GM12864 (cell line): ENCODE measurements around the gene ZNF506.
"Not testable (repeated sequence)": the region's sequence is repeated elsewhere in the genome, so short reads cannot be mapped to it uniquely, and the experiment has no call there.

Experiments
- DNase-seq: peaks from one replicate; pipeline ENCODE4 v3.0.0-alpha.2; 2011; ENCODE audit warnings: low read depth
- H3K4me3 ChIP-seq: 2 replicates; pipeline ENCODE4 v1.5.1; 2011; ENCODE audit warnings: mild to moderate bottlenecking, low read depth, low read length, control low read depth
- TF ChIP-seq, protein P1 (sequence below): IDR thresholded peaks from 2 replicates; pipeline ENCODE4 v1.5.1; 2011; ENCODE audit warnings: low read depth, mild to moderate bottlenecking, moderate library complexity, low read length, control low read depth, inconsistent platforms; ENCODE audit errors: missing control alignments

ZNF506 gene

DNA sequence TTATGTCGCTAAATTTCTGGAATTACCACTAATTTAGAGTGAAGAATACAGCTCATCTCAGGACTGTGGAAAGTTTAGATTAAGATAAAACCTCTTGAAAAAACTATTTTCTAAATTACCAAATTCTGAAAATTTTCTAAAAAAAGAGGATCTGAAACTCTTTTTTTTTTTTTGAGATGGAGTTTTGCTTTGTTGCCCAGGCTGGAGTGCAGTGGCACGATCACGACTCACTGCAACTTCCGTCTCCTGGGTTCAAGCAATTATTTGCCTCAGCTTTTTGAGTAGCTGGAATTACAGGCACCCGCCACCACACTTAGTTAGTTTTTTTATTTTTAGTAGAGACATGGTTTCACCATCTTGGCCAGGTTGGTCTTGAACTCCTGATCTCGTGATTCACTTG, 27.5 kb upstream of the ZNF506 start:
- TF ChIP-seq, protein P1, sequence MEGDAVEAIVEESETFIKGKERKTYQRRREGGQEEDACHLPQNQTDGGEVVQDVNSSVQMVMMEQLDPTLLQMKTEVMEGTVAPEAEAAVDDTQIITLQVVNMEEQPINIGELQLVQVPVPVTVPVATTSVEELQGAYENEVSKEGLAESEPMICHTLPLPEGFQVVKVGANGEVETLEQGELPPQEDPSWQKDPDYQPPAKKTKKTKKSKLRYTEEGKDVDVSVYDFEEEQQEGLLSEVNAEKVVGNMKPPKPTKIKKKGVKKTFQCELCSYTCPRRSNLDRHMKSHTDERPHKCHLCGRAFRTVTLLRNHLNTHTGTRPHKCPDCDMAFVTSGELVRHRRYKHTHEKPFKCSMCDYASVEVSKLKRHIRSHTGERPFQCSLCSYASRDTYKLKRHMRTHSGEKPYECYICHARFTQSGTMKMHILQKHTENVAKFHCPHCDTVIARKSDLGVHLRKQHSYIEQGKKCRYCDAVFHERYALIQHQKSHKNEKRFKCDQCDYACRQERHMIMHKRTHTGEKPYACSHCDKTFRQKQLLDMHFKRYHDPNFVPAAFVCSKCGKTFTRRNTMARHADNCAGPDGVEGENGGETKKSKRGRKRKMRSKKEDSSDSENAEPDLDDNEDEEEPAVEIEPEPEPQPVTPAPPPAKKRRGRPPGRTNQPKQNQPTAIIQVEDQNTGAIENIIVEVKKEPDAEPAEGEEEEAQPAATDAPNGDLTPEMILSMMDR: no peak
- no peak overlapping the region for H3K4me3 ChIP-seq
- DNase-seq: no peak

DNA sequence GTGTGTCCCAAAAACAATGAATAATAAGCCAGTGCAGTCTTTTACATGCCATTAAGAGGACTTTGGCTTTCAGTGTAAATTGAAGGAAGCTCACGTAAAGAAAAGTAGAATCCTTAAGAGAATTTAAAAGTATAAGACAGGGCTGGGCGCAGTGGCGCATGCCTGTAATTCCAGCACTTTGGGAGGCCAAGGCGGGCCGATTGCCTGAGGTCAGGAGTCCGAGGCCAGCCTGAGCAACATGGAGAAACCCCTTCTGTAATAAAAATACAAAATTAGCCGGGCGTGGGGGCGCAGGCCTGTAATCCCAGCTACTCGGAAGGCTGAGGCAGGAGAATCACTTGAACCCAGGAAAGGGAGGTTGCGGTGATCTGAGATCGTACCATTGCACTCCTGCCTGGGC, 26.2 kb upstream of the ZNF506 start:
- no peak overlapping the region for H3K4me3 ChIP-seq
- DNase-seq: no peak
- TF ChIP-seq, protein P1: no peak

DNA sequence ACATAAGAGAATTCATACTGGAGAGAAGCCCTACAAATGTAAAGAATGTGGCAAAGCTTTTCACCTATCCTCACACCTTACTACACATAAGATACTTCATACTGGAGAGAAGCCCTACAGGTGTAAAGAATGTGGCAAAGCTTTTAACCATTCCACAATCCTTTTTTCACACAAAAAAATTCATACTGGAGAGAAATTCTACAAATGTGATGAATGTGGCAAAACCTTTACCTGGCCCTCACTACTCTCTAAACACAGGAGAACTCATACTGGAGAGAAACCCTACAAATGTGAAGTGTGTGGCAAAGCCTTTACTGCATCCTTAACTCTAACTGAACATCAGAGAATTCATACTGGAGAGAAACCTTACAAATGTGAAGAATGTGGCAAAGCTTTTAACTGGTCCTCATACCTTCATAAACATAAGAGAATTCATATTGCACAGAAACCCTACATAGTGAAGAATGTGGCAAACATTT, 14.0 kb upstream of the ZNF506 start:
- TF ChIP-seq, protein P1: no peak
- DNase-seq: no peak
- H3K4me3 ChIP-seq: no peak overlapping the region

DNA sequence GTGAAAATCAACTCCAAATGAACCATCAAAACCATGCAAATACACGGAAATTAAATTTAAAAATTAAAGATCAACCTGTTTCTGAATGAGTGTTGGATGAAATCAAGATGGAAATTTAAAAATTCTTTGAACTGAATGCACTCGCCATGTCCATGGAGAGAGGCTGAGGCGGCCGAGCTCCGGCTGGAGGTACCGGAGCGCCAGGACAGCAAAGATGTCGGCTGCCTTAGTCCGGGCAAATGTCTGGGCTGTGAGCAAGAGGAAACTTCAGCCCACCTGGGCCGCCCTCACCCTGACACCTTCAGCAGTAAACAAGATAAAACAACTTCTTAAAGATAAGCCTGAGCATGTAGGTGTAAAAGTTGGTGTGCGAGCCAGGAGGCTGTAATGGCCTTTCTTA, 5.3 kb upstream of the ZNF506 start:
- TF ChIP-seq, protein P1: no peak
- no peak overlapping the region for H3K4me3 ChIP-seq
- DNase-seq: no peak

DNA sequence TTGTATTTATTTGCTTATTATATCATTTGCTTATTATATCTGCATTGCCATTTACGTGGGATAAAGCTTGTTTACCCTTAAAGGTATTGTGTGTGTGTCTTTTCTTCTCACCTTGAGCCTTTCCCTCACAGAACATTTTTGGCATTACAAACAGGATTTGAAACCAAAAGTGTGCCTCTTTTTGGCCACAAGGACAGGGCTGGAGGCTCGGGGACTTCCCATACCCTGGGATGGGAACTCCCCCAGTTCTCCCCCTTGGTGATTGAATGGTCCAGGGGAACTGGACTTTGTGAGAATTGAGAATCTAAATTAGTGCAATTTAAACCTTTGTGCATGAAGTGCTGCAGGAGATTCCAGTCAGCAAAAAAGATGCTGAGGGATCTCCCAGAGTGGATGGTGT, 2.4 kb upstream of the ZNF506 start:
- TF ChIP-seq, protein P1: no peak
- DNase-seq: peak; percentile 25
- no peak overlapping the region for H3K4me3 ChIP-seq

DNA sequence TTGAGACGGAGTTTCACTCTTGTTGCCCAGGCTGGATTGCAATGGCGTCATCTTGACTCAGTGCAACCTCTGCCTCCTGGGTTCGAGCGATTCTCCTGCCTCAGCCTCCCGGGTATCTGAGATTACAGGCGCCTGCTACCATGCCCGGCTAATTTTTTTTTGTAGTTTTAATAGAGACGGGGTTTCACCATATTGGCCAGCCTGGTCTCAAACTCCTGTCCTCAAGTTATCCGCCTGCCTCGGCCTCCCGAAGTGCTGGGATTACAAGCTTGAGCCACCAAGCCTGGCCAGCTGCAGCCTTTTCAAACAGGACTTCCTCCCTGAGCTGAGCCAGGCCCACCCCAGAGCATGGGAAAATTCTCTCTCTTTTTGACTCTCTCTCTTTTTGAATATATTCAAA, 426 bp upstream of the ZNF506 start:
- H3K4me3 ChIP-seq: peak overlapping the region; percentile 76
- DNase-seq: not testable (repeated sequence)

DNA sequence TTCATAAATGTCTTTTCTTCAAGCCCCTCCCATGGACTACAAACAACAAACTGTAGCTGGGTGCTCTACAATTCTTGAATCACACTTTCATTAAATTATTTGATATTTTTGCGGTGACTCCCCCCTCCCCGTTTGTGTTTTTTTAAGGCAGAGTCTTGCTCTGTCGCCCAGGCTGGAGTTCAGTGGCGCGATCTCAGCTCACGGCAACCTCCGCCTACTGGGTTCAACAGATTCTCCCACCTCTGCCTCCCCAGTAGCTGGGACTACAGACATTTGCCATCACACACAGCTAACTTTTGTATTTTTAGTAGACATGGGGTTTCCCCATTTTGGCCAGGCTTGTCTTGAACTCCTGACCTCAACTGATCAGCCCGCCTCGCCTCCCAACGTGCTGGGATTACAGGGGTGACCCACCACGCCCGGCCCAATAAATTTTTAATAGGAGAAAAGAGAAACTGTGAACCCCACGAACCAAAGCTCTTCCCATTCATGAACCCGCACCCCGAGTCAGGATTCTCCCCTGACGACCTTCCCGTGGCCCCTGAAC, 703 bp downstream of the ZNF506 start:
- H3K4me3 ChIP-seq: peak overlapping the region; percentile 76
- TF ChIP-seq, protein P1: no peak
- DNase-seq: peak; percentile 27

DNA sequence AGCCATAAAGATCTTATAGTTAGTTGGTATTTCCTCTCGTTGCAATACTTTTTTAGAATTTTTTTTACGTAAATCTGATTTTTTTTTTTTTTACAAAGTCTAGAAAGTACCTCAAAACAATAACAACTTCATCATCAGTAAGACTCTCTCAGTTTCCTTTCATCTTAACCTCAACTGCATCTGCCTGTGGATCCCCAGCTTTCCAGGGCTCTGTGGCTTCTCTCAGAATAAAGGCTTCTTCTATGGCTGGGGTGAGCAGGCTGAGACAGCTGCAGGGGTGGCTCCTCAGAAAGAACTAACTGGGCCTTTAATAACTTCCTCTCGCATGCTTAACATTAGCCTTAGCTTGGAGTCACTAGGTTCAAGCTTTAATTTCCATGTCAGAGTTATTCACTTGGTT, 4.2 kb downstream of the ZNF506 start:
- H3K4me3 ChIP-seq: no peak overlapping the region
- TF ChIP-seq, protein P1: no peak
- DNase-seq: no peak
